ENCODE data around the gene MARCHF2.

Gene MARCHF2

DNA sequence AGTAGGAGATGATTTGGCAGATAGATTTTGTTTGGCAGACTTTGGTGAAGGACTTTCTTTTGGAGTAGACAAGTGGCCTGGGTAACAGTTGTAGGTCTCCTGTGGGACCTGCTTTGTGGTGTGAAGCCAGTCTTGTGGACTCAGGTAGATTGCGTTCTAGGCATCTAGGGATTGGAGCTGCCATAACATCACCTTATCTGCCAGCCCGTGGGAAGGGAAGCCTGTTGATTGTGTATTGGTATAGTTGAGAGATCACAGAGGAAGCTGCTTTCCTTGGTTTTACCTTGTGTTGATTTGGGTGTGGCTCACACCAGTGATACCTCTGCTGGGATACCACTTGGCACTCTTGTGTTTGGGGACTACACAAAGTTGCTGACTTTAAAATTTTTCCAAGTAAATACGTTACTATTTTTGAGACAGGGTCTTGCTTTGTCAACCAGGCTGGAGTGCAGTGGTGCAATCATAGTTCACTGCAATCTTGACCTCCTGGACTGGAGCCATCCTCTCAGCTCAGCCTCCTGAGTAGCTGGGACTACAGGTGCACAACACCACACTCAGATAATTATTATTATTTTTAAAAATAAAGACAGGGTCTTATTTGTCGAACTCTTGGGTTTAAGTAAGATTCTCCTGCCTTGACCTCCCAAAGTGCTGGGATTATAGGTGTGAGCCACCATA, 39.5 kb downstream of the MARCHF2 start:
- DNase-seq: no peak

DNA sequence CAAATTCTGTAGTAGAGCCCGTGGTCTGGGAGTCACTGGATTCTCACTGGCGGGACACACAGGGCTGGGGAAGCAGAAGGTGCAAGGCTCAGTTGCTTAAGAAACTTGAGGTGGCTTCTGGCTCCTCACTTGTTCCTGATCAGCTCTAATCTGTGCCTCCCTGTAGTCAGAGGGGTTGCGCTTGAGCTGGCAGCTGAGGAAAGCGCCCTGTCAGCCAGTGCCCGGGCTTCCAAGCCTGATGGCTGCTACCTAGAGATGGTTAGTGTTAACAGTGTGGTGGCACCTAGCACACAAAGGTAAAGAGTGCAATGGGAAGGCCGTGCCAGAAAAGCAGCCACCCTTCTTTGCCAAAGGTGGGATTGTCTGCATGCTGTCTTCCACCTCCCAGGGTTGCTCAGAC, 40.5 kb downstream of the MARCHF2 start:
- DNase-seq: no peak

DNA sequence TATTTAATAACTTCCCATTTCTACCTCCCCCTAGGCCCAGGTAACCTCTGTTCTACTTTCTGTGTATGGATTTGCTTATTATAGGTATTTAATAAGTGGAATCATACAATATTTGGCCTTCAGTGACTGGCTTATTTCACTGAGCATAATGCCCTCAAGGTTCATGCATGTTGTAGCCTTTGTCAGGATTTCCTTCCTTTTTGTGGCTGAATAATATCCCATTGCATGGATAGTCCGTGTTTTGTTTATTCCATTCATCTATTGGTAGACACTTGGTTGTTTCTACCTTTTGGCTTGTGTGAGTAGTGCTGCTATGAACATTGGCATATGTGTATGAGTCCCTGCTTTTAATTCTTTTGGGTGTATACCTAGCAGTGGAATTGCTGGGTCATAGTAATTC, 41.1 kb downstream of the MARCHF2 start:
- DNase-seq: no peak

DNA sequence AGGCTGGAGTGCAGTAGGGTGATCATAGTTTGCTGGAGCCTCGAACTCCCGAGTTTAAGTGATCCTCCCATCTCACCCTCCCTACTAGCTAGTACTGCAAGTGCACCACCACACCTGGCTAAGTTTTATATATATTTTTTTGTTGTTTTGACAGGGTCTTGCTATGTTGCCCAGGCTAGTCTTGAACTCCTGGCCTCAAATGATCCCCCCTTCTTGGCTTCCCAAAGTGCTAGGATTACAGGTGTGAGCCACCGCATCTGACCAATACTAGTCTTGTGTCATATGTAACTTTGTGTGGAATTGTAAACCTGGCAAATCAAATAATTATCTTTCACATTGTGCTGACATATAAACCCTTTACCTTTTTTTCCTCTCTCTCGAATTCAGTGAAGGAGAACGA, 41.9 kb downstream of the MARCHF2 start:
- no peak for DNase-seq

DNA sequence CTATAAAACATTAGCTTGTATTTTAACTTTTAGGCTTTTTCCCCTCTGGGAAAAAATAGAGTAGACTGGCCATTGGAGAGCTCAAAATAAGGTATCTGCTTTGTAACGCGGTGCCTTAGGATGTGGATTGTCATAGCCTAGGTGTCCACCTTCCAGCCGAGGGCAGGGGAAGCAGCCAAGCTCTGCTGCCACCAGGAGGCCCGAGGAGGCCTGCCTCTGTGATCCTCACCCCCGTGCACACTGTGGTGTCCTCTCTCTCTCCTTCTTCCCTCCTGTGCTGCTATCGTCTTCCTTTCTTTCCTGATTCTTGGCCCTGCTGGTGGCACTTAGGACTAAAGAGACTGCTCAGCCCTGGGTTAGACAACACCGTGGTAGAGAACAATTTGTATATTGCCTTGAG, 43.0 kb downstream of the MARCHF2 start:
- no peak for DNase-seq

DNA sequence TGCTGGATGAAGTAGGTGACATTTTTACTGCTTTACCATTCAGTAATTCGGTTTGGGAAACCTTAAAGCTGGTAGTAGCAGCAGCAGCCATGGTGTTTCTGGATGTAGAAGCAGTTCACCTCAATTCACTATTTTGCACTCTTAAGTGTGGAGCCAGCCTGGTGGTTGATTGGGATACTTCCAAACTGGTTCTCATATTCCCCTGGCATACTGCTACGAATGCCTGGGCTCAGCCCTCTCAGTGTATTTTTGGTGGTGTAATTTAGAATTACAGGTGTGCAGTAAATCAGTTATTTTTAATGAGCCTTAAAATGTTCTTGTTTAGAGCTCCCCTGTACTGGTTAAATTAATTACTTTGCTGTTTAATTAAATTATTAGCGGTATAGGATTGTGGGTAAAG, 44.1 kb downstream of the MARCHF2 start:
- DNase-seq: no peak

DNA sequence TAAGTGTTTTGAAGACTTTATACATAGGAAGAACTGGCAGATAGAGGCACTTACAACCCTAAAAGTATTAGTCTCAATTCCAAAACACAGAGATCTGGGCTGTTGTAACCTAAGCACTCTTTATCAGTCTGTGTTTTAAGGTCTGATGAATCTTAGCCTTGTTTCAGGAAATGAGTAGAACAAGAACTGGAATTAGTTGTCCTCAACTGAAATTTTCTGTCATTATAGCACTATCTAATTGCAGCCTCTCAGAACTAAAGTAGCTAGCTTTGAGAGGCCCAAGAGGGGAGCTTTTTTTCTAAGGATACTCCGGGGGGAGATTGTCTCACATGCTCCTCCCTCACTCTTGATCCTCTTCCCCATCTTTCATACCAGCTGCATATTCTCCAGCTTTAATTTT, 44.7 kb downstream of the MARCHF2 start:
- DNase-seq: no peak

DNA sequence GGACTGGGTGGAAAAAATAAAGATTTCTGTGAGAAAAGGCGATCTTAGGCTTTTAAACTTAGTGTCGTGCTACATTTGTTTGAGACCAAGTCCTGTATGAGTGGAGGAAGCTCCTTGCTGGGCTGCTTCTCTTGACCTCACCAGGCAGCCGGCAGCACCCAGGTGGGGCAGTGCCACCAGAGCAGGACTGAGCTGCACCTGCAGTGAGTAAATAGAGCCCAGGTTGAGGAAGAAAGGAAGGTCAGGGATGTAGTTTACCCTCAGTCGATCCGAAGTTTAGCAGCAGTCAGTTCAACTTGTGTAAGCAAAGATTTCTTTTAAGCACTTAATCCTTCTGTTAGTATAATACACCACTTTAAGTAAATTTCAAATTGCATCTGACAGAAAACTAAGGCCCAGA, 45.3 kb downstream of the MARCHF2 start:
- no peak for DNase-seq

DNA sequence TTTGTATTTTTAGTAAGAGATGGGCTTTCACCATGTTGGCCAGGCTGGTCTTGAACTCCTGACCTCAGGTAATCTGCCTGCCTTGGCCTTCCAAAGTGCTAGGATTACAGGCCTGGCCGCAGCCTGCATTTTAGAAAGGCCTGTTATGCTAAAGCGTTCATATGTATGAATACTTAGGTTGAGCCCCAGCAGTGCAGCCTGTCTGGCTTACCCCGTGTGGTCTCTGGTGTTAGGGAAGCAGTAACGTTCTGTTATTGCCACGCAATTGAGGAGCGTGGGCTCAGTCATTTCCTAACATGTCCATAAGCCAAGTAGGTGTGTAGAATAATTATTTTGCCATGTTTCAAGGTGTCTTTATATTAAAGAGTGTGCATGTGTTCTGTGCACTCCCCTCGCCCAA, 46.0 kb downstream of the MARCHF2 start:
- DNase-seq: no peak

DNA sequence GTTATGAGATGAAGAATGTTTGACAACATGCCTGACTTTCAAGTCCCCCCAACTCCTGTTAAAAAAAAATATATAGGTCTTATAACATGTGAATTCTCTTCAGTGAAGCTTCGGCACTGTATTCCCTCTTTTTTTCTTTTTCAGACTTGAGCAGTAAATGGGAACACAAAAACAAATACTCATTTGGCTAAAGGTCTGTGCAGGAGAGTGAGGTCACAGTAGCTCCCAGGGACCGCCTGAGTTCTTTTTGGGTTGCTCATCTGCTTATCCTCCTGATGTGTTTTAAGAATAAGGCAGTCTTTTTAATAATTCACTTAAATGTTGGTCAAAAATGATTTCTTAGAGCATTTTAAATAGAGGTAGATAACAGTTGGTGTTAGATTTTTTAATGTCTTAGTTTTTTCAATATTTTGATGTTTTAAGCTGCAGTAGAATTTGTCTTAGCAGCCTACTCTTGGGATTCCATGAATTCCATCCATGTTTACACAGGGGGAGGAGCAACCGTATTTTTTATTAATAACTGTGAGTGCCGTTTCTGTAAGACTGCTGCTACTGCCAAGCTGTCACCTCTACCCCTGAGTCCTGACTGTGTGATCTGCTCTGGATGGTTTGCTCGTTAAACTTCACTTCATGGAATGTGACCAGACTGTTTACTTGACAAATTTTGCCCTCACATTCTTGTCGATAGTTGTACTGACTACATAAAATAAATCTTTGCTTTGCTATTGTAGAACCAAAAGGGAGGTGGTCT, 46.6 kb downstream of the MARCHF2 start:
- DNase-seq: no peak

DNA sequence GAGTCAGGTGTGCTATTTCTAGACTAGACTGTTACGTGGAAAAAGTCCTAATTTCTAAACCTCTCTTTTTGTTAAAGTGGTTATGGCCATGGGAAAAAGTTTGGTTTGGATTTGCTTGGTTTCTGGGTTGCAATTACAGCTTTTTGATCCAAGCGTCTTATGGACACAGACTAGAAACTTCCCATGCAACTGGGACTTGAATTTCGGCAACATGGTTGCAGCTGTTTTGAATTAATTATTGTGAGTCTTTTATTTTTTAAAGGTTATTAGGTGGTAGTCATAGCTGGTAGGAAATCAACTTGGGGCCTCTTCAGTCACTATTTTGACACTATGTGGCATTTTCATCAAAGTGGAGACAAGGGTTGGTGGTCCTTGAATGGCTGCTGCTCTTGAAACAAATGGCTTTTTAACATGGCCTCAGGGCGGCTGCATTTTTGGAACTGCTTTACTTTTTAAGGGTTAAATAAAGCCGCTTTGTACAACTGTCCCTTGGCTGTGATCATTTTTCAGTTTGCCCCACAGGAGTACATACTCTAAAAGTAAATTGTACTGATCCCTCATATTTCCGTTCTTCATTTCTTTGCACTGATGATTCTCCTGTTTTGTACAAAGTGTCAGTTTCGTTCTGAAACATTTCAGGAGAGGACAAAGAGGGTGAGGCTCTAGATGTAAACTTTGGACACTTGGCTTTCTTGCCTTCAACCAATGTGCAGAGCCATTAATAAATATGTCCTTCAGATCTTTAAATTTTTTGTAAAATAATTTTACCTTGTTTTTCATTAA, 47.6 kb downstream of the MARCHF2 start:
- DNase-seq: no peak

DNA sequence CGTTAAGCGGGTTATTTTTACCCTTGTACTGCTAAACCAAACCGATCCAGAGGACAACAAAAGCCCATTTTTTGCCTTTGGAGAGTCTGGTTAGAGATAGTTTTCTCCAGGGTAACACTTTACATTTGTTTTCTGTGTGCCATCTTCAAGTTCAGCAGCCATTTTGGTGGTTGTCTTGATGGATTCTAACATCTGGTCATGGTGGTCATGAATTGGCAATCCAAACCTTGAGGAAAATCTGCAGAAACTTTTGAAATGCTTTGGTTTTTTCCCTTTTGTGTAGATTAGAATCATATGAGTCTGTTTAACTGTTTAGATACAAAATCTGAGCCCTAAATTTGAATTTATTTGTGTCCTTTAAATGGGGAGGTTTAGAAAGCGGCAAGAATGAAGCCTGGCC, 48.3 kb downstream of the MARCHF2 start:
- DNase-seq: no peak

DNA sequence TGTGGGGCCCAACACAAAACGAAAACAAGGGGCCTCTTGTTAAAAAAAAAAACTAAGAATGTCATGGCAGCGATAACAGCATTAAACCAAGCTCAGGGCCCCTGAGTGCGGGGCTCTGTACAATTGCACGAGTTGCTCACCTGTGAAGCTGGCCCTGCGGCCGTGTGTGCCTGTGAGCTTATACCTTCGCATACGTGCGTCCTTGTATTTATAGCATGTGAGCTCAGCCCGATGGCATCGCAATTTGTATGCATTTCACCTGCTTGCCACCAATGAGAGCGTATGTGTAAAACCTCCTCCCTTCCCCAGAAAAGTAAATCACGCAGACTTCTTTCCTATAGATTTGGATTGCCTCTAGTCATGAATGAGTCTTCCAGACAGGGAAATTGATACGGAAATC, 48.8 kb downstream of the MARCHF2 start:
- no peak for DNase-seq

DNA sequence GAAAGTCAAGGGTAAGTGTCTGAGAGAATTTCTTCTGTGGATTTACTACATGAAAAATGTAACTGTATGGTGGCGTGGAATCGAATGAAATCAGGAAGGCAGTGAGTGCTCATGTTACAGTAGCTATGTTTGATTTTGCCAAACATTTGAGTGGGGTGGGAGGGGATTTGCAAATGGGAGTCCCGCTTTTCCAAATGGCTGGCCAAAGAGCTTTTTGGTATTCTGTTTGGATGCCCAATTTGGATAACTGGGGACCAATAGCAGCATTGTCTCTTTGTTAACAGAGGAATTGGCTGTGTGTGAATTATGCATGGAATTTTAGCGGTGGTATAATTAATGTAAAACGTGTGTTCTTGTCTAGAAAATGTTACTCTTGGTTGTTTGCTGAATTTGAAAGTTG, 49.5 kb downstream of the MARCHF2 start:
- no peak for DNase-seq

DNA sequence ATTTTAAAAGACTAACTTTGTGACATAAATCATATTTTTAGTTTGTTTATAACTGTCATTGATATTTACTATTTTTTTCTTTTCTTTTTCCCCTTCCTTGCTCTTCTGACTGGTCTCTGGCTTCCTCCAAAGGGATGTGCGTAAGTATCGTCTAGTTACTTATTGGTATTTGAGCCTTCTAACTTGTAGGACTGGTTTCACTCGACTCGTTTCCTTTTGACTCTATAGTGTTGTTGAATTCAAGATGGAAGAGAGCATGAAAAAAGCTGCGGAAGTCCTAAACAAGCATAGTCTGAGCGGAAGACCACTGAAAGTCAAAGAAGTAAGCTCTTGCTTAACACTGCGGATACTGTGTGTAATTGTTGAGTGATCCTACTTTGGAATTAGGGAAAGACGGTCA, 50.3 kb downstream of the MARCHF2 start:
- no peak for DNase-seq

DNA sequence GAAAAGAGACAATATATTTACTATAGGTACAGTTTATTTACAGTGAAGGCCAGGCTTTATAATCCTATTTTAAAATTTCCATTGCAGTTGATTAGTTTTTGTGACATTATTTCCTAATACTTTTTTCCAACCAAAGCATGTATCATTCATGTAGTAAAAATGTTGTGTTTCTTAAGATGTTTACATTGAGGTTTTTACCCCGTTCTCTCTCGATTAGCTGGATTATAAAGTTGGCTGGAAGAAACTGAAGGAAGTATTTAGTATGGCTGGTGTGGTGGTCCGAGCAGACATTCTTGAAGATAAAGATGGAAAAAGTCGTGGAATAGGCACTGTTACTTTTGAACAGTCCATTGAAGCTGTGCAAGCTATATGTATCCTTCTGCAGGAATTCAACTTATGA, 52.9 kb downstream of the MARCHF2 start:
- no peak for DNase-seq

DNA sequence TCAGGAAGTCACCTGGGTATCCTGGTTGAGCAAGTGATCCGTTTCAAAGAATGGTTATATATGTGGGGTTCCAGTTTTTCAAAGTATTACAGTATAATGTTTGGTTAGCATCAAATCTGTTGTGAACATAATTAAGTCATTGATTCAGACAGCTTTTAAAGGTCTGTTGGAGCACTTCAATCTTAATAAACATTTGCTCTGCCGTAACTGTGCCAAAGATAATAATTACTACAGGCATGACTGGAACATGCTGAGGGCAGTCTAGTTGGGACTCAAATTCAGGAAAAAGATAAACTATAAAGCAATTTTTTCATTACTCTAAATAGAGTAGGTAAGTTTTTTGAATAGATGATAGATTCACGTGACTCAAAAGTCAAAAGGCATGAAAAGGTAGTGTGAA, 55.0 kb downstream of the MARCHF2 start:
- no peak for DNase-seq

DNA sequence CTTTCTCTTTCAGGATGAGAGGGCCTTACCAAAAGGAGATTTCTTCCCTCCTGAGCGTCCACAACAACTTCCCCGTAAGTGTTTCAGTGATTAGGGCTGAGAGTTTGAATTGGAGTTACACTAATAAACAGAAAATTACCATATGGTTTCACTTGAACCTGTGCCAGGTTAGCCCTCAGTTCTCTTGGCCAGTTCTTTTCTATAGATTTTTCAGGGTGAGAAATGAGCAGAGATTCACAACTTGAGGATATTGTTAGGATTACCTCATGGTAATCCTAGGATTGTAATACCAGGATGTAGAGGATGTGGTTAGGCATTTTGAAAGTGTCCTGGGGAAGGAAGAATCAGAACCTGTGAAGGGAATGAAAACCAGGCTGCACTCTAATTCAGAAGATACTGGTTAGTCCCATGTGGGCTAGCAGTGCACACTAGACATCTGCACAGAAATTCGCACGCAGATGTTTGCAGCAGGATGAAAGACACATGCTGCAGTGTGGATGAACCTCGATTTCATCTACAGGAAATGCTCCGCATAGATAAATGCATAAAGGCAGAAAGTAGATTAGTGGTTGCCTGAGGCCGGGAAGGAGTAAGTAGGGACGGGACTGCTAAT, 55.8 kb downstream of the MARCHF2 start:
- no peak for DNase-seq

DNA sequence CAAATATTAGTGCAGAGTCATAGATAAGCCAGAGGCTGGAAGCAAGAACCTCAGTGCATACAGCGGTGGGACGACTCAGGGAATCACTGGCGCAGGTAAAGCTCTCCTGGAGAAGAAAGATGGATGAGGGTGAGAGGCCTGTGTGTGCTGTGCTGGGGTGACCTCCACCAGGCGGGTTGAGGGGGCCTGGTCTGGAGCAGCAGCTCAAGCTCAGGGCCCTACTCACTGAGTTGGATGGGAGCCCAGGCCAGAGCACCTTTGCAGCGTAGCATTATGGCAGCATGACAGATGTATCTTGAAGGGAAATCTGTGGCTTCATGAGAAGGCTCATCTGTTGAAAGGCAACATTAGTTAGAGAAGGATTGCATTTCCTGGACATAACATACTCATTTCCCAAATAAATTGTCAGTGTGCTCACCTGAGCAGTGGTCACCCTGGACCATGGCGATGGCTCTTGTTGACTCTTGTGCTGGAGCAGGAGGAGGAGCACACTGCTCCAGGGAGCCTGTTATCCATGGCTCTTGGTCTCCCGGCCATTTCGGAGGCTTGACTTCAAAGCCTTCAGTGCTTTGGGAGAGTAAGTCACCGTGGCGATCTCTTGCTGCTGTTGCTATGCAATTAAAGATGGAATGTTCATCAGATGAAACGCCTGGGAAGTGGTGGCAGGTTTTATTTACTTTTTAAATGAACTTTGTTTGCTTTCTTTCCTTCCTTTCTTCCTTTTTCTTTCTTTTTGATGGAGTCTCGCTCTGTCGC, 56.7 kb downstream of the MARCHF2 start:
- DNase-seq: no peak

DNA sequence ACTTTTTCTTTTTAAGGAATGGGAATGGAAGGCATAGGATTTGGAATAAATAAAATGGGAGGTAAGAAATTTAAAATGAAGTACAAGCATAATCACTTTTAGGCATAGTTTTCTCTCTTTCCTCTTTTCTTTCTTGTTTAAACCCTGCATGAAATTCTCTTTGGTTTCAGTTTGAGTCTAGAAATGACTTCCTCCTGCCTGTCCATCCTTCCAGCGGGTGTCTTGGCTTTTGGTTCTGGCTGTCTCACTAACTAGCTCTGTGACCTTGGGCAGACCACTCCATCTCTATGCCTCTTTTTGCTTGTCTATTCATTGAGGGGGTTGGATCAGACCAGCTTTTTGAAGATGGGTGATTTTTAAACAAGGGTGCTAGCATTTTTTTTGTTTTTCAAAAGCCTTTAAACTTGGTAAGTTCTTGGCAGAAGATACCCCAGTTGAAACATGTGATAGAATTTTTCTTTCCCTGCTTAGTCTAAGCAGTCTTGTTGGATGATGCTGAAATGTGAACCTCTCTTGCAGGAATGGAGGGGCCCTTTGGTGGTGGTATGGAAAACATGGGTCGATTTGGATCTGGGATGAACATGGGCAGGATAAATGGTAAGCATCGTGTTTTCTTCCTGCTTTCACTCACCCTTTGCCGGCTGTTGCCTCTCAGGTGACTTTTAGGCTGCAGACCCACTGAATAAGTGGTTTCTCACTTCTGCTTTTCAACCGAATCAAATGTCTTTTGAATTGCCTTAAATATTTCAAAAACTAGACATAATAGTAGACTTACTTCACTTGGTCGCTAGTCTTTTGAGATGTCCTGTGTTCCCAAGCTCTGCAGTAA, 60.8 kb downstream of the MARCHF2 start:
- DNase-seq: peak in 1 of 51 donors; percentile 13

DNA sequence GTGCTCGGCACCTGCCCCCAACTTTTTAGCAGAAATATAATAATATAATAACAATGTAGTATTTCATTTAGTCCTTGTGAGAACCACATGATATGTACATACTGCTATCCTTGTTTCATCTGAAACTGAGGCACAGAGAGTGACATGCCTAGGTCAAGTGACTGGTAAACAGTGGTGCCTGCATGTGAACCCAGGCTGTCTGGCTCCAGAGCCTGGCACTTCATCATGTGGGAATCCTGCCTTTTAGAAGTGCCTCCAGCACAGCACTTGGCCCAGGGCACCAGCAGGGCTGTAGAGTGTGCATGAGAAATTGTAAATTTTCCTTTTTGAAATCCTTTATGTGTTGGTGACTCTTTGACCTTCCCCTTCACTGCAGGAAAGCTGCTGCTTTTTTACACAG, 61.9 kb downstream of the MARCHF2 start:
- DNase-seq: no peak

All from hypothalamus (tissue), 51 donors.